HepG2 (cell line): ENCODE data around the gene CCDC57. TPM values are rescaled to one million over a fixed set of nuclear protein-coding genes. Genes with fewer than 3 reads are reported as not detected.

Source experiments
- HOXA5 ChIP-seq: sonication (generic); formaldehyde crosslinking; IDR thresholded peaks from 2 replicates; pipeline ENCODE4 v1.4.0; 2020; ENCODE audit warnings: missing genetic modification reagents
- NFYB ChIP-seq: sonication (generic); formaldehyde crosslinking; IDR thresholded peaks from 2 replicates; pipeline ENCODE4 v1.4.0; 2020; ENCODE audit warnings: missing genetic modification reagents
- NKX3-1 ChIP-seq: sonication (generic); formaldehyde crosslinking; IDR thresholded peaks from 2 replicates; pipeline ENCODE4 v1.5.0; 2020; ENCODE audit warnings: missing genetic modification reagents
- PCBP1 ChIP-seq: fragments of 200-400 bp; formaldehyde crosslinking; IDR thresholded peaks from 2 replicates; pipeline ENCODE4 v1.6.1; 2017; ENCODE audit warnings: mild to moderate bottlenecking, low read depth, low read length, borderline replicate concordance
- RBFOX2 ChIP-seq: fragments of 200-400 bp; formaldehyde crosslinking; IDR thresholded peaks from 2 replicates; pipeline ENCODE4 v1.6.1; 2017; ENCODE audit warnings: low read depth, mild to moderate bottlenecking, low read length
- RFX1 ChIP-seq: fragments of 450-650 bp; IDR thresholded peaks from 2 replicates; pipeline ENCODE4 v1.6.1; 2017
- SRSF4 ChIP-seq: fragments of 200-400 bp; formaldehyde crosslinking; IDR thresholded peaks from one replicate; pipeline ENCODE4 v1.6.1; 2018; ENCODE audit warnings: mild to moderate bottlenecking, low read depth, low read length, moderate library complexity; ENCODE audit not compliant: poor library complexity, severe bottlenecking
- STAG1 ChIP-seq: sonication (generic); formaldehyde crosslinking; IDR thresholded peaks from 2 replicates; pipeline ENCODE4 v1.4.0; 2020; ENCODE audit warnings: missing genetic modification reagents
- SYNCRIP ChIP-seq: fragments of 200-400 bp; formaldehyde crosslinking; IDR thresholded peaks from 2 replicates; pipeline ENCODE4 v1.6.1; 2018; ENCODE audit warnings: mild to moderate bottlenecking, low read depth, low read length; ENCODE audit not compliant: insufficient read depth
- TCF7L2 ChIP-seq: IDR thresholded peaks from 2 replicates; pipeline ENCODE4 v1.6.1; 2011; ENCODE audit warnings: mild to moderate bottlenecking, low read depth, low read length, moderate library complexity
- ZNF101 ChIP-seq: sonication (generic); formaldehyde crosslinking; IDR thresholded peaks from 2 replicates; pipeline ENCODE4 v1.4.0; 2020; ENCODE audit warnings: mild to moderate bottlenecking, low read depth, missing genetic modification reagents, borderline replicate concordance
- ZNF598 ChIP-seq: sonication (generic); formaldehyde crosslinking; IDR thresholded peaks from 2 replicates; pipeline ENCODE4 v1.5.1; 2020; ENCODE audit warnings: mild to moderate bottlenecking, missing genetic modification reagents, borderline replicate concordance
- ZNF616 ChIP-seq: sonication (generic); formaldehyde crosslinking; IDR thresholded peaks from 2 replicates; pipeline ENCODE4 v1.5.0; 2020; ENCODE audit warnings: low read depth, mild to moderate bottlenecking, missing genetic modification reagents
- ZNF660 ChIP-seq: sonication (generic); formaldehyde crosslinking; IDR thresholded peaks from 2 replicates; pipeline ENCODE4 v1.5.1; 2020; ENCODE audit warnings: mild to moderate bottlenecking, low read depth, missing genetic modification reagents, borderline replicate concordance
- ZNF678 ChIP-seq: sonication (generic); formaldehyde crosslinking; IDR thresholded peaks from 2 replicates; pipeline ENCODE4 v1.4.0; 2020; ENCODE audit warnings: mild to moderate bottlenecking, missing genetic modification reagents
- ZNF747 ChIP-seq: sonication (generic); formaldehyde crosslinking; IDR thresholded peaks from 2 replicates; pipeline ENCODE4 v1.8.1; 2023; ENCODE audit warnings: missing genetic modification reagents, mild to moderate bottlenecking, borderline replicate concordance
- ZNF850 ChIP-seq: sonication (generic); formaldehyde crosslinking; conservative IDR thresholded peaks from 2 replicates; pipeline ENCODE4 v1.9.0; 2021; ENCODE audit warnings: mild to moderate bottlenecking, missing genetic modification reagents
- ZSCAN12 ChIP-seq: sonication (generic); formaldehyde crosslinking; IDR thresholded peaks from 2 replicates; pipeline ENCODE4 v1.9.0; 2021; ENCODE audit warnings: mild to moderate bottlenecking, missing genetic modification reagents
- polyA plus RNA-seq, 8 experiments: library from polyadenylated mRNA; depleted of rRNA in 3 of 8; stranded (reverse) in 7 of 8; unstranded in 1 of 8; fragments of >200 nt; fragmentation: Illumina TruSeq in 4 of 8; extraction: Trizol in 4 of 8; gene quantifications; 2 replicates each; pipeline versions ENCODE4 v1.2.1 to v1.2.3, GENCODE V29; 2011 to 2016; ENCODE audit warnings: low read depth in 4 of 8, missing spikeins in 1 of 8, mixed read lengths in 1 of 8; ENCODE audit not compliant: insufficient read depth in 1 of 8
- total RNA-seq, 5 experiments: library from RNA; depleted of rRNA; stranded (reverse); fragments of >200 nt; fragmentation: Illumina TruSeq; extraction: Trizol; gene quantifications; 2 replicates each; pipeline ENCODE4 v1.2.3, GENCODE V29; 2016; ENCODE audit warnings: low read depth in 1 of 5
- TF ChIP-seq, protein P1 (sequence below), 2 experiments: fragments of 450-650 bp in 1 of 2; sonication (generic) in 1 of 2; formaldehyde crosslinking in 1 of 2; IDR thresholded peaks; 2 replicates each; pipeline versions ENCODE4 v1.6.1 to v1.8.0; 2016 to 2022; ENCODE audit warnings: antibody characterized with exemption in 1 of 2, mild to moderate bottlenecking in 1 of 2, missing genetic modification reagents in 1 of 2
- TF ChIP-seq, protein P2 (sequence below): sonication (generic); formaldehyde crosslinking; IDR thresholded peaks from 2 replicates; pipeline ENCODE4 v1.4.0; 2020; ENCODE audit warnings: missing genetic modification reagents

The CCDC57 gene
- total and polyA plus RNA-seq, 2 of the 13 experiments (the other 11 are each of a cell fraction or from before 2014, with no cell fraction given), result 59.3 to 59.9 TPM

DNA sequence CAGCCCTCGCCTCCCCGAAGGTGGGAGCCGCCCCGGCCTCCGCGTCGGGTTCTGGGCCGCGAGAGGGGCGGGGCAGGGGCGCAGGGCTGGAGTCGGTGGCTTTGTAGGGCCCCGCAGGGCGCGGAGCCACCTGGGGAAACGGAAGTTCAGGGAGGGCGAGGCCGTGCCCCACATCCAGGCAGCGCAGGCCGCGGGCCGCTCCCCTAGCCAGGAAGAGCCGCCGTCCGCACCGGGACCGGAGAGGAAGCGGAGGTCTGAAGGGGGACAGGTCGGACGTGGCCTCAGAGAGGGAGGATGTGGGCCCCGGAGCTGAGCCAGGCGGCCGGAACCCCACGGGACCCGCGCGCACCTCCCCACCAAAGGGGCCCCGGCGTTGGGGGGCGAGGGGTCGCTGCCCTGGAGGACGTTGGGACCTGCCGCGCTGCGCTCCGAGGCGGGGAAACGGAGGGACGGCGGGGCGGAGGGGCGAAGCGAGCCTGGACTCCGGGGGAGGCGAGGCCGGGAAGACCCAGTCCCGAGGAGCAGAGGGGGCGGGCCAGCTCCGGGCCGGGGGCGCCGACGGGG lies 15.7 kb upstream of the CCDC57 start (continued):
- TF ChIP-seq, protein P1, sequence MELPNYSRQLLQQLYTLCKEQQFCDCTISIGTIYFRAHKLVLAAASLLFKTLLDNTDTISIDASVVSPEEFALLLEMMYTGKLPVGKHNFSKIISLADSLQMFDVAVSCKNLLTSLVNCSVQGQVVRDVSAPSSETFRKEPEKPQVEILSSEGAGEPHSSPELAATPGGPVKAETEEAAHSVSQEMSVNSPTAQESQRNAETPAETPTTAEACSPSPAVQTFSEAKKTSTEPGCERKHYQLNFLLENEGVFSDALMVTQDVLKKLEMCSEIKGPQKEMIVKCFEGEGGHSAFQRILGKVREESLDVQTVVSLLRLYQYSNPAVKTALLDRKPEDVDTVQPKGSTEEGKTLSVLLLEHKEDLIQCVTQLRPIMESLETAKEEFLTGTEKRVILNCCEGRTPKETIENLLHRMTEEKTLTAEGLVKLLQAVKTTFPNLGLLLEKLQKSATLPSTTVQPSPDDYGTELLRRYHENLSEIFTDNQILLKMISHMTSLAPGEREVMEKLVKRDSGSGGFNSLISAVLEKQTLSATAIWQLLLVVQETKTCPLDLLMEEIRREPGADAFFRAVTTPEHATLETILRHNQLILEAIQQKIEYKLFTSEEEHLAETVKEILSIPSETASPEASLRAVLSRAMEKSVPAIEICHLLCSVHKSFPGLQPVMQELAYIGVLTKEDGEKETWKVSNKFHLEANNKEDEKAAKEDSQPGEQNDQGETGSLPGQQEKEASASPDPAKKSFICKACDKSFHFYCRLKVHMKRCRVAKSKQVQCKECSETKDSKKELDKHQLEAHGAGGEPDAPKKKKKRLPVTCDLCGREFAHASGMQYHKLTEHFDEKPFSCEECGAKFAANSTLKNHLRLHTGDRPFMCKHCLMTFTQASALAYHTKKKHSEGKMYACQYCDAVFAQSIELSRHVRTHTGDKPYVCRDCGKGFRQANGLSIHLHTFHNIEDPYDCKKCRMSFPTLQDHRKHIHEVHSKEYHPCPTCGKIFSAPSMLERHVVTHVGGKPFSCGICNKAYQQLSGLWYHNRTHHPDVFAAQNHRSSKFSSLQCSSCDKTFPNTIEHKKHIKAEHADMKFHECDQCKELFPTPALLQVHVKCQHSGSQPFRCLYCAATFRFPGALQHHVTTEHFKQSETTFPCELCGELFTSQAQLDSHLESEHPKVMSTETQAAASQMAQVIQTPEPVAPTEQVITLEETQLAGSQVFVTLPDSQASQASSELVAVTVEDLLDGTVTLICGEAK (IDR thresholded peaks at IDR 0.05), result no peak
- TF ChIP-seq, protein P1 (CRISPR knock-in tag; IDR thresholded peaks at IDR 0.05), result peak; percentile 70; the same call in 1 of the 2 replicates
- peak; percentile 51; the same call in 1 of the 2 replicates for TF ChIP-seq ZSCAN12 (CRISPR knock-in tag)
- TF ChIP-seq SYNCRIP, result no peak
- peak; percentile 53; the same call in 1 of the 2 replicates for TF ChIP-seq ZNF598 (CRISPR knock-in tag)
- TF ChIP-seq PCBP1, result 0 out of 2 replicates have a peak, but pooled peaks have one; percentile 2
- TF ChIP-seq ZNF101, result no peak
- no peak for TF ChIP-seq ZNF616
- no peak for TF ChIP-seq STAG1 (CRISPR knock-in tag)
- no peak for TF ChIP-seq SRSF4
- no peak for TF ChIP-seq TCF7L2
- TF ChIP-seq ZNF660, result no peak
- no peak for TF ChIP-seq NKX3-1 (CRISPR knock-in tag)
- no peak for TF ChIP-seq ZNF678
- TF ChIP-seq, protein P2, sequence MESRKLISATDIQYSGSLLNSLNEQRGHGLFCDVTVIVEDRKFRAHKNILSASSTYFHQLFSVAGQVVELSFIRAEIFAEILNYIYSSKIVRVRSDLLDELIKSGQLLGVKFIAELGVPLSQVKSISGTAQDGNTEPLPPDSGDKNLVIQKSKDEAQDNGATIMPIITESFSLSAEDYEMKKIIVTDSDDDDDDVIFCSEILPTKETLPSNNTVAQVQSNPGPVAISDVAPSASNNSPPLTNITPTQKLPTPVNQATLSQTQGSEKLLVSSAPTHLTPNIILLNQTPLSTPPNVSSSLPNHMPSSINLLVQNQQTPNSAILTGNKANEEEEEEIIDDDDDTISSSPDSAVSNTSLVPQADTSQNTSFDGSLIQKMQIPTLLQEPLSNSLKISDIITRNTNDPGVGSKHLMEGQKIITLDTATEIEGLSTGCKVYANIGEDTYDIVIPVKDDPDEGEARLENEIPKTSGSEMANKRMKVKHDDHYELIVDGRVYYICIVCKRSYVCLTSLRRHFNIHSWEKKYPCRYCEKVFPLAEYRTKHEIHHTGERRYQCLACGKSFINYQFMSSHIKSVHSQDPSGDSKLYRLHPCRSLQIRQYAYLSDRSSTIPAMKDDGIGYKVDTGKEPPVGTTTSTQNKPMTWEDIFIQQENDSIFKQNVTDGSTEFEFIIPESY (CRISPR knock-in tag), result peak; percentile 90
- no peak; the same call in 1 of the 2 replicates for TF ChIP-seq HOXA5 (CRISPR knock-in tag)
- TF ChIP-seq RBFOX2, result peak; percentile 72
- TF ChIP-seq RFX1, result no peak
- TF ChIP-seq NFYB, result no peak
- no peak for TF ChIP-seq ZNF850 (CRISPR knock-in tag)
- TF ChIP-seq ZNF747 (CRISPR knock-in tag), result no peak
